ENCODE results near the gene PRMT1.
"Not testable (repeated sequence)": the region's sequence is repeated elsewhere in the genome, so short reads cannot be mapped to it uniquely, and the experiment has no call there.

Gene PRMT1

GRCh38 chr19:49689133-49690078 lies 12.3 kb downstream of the PRMT1 start, which contains the start of gene ADM5:
TSS of gene ADM5 (plus strand) at chr19:49689594. CDS start at chr19:49689838, 244 bp downstream.
- DNase-seq = peak; percentile 90

GRCh38 chr19:49690079-49690655 lies 13.1 kb downstream of the PRMT1 start:
- DNase-seq = peak; percentile 68

- peak; percentile 92 for DNase-seq
Observed at GRCh38 chr19:49690656-49691242, 13.7 kb downstream of the PRMT1 start, which contains the start of gene CPT1C. TSS of gene CPT1C (plus strand) at chr19:49691116. CDS start at chr19:49692253, 1,137 bp downstream.

- DNase-seq = peak; percentile 86
Observed at GRCh38 chr19:49691243-49692146, 14.4 kb downstream of the PRMT1 start.

GRCh38 chr19:49692147-49692506 lies 15.1 kb downstream of the PRMT1 start:
- DNase-seq = no peak

GRCh38 chr19:49696115-49696514 lies 19.0 kb downstream of the PRMT1 start:
- no peak for DNase-seq

- no peak for DNase-seq
Observed at GRCh38 chr19:49696865-49697264, 19.8 kb downstream of the PRMT1 start.

- DNase-seq = no peak
Observed at GRCh38 chr19:49699364-49699763, 22.3 kb downstream of the PRMT1 start.

- DNase-seq = no peak
Observed at GRCh38 chr19:49700563-49700962, 23.5 kb downstream of the PRMT1 start.

- DNase-seq = no peak
Observed at GRCh38 chr19:49701271-49701786, 24.3 kb downstream of the PRMT1 start.

GRCh38 chr19:49704888-49705642 lies 28.0 kb downstream of the PRMT1 start:
- DNase-seq = no peak

- no peak for DNase-seq
Observed at GRCh38 chr19:49705919-49706318, 28.8 kb downstream of the PRMT1 start.

- no peak for DNase-seq
Observed at GRCh38 chr19:49710372-49710951, 33.4 kb downstream of the PRMT1 start.

- DNase-seq = peak; percentile 22
Observed at GRCh38 chr19:49712397-49712859, 35.4 kb downstream of the PRMT1 start.

- DNase-seq = peak; percentile 26
Observed at GRCh38 chr19:49713236-49713845, 36.3 kb downstream of the PRMT1 start.

- peak; percentile 11 for DNase-seq
Observed at GRCh38 chr19:49716154-49716553, 39.1 kb downstream of the PRMT1 start.

- no peak for DNase-seq
Observed at GRCh38 chr19:49718511-49718910, 41.4 kb downstream of the PRMT1 start.

GRCh38 chr19:49718991-49719390 lies 41.9 kb downstream of the PRMT1 start:
- no peak for DNase-seq

- DNase-seq = not testable (repeated sequence)
Observed at GRCh38 chr19:49719420-49719819, 42.3 kb downstream of the PRMT1 start.

- no peak for DNase-seq
Observed at GRCh38 chr19:49727217-49728030, 50.4 kb downstream of the PRMT1 start.
